NCI-H226 (cell line): Measurements from ENCODE around the gene RABGAP1L.
"Not testable (repeated sequence)": the region's sequence is repeated elsewhere in the genome, so short reads cannot be mapped to it uniquely, and the experiment has no call there.

Experiments
- DNase-seq: peaks from one replicate; pipeline ENCODE4 v3.0.0-alpha.2; 2015

The RABGAP1L gene

DNA sequence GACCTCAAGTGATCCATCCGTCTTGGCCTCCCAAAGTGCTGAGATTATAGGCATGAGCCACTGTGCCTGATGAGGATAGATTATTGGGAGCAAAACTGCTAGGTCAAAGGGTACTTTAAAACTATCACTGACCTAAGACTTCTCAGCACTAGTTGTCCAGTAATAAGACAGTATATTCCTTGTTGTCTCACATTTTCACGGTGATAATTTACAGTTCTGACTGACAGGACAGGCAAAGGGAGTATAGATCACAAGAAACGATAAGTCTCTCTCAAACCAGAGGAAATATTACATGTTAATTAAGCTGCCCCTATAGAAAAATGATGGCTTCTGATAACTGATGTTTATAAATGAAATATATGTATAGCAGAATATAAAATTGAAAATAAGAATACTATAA, 860.2 kb downstream of the RABGAP1L start:
- DNase-seq: no peak

DNA sequence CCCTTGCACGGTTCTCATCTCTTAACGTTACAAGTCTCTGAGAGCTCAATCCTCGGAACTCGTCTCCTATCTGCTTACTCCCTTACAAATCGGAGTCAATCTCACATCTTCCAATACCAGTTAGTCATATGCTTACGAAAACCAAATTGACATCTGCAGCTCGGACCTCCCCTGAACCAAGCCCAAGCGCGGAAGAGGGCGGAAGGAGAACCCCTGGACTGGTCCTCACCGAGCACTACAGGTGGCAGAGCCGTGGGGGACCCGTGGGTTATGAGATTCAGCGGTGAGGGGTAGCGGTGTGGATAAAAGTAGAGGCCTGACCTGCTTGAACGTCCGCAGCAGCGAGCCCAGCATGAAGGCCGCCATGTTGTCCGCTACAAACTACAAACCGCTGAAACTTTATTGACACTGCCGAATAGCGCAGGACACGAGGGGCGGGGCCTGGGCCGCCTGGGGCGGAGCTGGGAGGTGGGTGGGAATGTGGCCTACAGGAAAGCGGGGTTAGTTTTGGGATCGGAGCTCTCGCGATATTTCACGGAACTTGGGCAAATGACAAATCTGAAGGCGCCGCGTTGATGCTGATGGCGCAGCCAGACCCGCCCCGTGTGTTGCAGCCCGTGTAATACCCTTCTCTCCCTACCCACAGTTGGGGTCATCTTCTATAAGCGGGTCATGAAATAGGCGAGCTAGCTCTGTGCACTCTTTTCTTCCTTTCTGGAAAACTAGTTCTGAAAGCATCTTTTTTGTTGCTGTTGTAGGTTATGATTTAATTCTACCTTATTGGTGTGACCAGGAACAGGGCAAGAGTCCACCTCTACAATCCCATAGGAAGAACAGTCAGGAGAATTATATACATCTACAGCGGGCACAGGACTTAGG, 864.0 kb downstream of the RABGAP1L start, which contains the start of gene MRPS14:
Gene MRPS14, minus strand, starts transcription at position 383 of the 879 bp plus-strand sequence. Its CDS starts 17 bp downstream, at position 366.
- peak; percentile 94 for DNase-seq

DNA sequence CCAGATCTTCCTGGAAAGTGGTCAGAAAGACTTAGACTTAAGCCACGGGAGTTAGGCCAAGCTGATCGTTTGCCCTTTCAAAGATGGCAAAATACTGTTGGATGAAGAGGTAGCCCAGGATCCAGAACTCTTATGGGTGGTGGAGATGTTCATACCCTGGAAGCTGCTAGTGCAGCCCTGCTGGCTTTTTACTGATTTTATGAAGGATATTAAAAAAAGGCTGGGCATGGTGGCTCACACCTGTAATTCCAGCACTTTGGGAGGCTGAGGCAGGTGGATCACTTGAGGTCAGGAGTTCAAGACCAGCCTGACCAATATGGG, 864.6 kb downstream of the RABGAP1L start:
- DNase-seq: not testable (repeated sequence)

DNA sequence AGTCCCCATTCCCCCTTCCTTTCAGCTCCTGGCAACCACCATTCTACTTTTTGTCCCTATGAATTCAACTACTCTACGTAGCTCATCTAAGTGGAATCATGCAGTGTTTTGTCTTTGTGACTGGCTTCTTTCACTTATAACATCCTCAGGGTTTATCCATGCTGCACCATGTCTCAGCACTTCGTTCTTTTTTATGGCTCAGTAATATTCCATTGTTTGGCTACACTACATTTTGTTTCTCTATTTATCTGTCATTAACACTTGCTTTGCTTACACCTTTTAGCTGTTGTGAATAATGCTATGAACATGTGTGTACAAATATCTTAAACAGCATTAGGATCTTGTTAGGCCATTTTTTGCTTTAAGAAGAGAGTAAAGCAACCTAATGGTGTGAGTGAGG, 865.5 kb downstream of the RABGAP1L start:
- DNase-seq: no peak

DNA sequence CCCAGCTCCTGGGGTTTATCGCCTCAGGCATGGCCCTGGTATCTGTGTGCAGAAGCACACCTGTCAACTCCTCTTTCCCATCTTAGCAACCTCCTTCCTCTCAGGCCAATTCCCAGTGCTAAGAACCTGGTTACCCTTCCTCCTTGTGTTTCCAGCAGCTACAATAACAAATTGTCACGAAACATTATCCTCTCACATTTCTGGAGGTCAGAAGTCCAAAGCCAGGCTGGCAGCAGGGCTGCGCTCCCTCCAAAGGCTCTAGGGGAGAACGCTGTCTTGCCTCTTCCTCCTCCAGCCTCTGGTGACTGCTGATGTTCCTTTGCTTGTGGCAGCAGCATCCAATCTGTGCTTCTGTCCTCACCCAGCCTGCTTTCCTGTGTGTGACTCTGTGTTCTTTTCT, 874.6 kb downstream of the RABGAP1L start:
- DNase-seq: no peak

DNA sequence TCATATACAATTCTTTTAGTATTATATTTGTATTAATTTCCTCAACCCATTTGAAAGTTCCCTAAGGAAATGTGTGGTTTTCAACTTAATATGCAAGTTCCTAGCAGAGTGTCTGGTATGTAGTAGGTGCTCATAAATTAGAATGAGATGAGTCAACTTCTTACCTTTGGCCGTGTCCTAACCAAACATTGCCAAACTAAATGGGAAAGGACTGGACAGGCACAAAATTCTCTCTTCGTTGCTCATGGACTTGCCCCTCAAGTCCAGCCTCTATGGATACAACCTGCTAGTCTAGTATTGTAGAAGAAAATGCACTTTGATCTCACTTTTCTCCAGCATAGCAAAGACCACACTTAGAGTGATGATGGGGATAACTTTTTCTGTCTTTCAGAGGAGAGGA, 875.5 kb downstream of the RABGAP1L start:
- DNase-seq: no peak

DNA sequence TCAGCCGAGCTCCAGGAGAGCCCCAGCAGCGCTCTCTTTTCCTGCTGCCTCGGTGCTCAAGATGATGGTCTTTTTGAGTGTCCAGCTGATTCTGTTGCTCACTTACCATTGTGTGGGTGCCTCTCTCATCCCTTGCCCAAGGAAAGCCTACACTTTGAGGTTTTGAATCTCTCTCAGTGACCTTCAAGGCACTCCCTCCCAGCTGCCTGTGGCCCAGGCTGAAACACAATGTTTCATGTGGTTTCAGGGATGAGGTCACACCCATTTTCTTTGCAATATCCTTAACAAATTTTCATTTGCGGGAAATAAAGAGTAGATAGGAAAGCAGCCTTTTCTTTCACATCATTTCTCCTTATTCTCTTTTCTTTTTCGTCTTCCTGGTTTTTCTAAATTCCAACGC, 876.5 kb downstream of the RABGAP1L start:
- no peak for DNase-seq

DNA sequence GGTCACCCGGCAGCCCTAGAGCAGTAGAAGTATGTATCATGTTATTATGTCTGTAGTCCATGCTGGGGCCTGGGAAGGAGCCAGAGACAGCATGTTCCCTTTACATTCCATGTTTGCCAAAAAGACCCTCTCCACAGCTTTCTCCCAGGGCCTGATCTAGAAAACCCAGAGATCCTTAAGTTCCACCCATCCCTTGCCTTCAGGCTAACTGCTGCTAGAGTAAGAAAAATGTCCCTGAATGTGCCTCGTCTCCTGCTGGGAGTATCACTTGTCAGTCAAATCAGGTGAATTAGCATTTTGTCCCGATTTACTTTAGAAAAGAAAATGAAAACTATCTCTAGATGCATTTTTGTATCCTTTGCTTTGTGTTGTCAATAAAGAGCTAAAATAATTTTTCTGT, 877.2 kb downstream of the RABGAP1L start:
- no peak for DNase-seq

DNA sequence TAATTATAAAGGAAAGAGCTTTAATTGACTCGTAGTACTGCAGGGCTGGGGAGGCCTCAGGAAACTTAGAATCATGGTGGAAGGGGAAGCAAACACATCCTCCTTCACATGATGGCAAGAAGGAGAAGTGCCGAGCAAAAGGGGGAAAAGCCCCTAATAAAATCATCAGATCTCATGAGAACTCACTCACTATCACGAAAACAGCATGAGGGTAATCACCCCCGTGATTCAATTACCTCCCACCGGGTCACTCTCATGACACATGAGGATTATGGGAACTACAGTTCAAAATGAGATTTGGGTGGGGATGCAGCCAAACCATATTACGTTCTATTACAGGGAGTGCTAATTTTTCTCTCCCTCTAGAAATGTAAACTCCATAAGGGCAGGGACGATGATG, 878.1 kb downstream of the RABGAP1L start:
- no peak for DNase-seq

DNA sequence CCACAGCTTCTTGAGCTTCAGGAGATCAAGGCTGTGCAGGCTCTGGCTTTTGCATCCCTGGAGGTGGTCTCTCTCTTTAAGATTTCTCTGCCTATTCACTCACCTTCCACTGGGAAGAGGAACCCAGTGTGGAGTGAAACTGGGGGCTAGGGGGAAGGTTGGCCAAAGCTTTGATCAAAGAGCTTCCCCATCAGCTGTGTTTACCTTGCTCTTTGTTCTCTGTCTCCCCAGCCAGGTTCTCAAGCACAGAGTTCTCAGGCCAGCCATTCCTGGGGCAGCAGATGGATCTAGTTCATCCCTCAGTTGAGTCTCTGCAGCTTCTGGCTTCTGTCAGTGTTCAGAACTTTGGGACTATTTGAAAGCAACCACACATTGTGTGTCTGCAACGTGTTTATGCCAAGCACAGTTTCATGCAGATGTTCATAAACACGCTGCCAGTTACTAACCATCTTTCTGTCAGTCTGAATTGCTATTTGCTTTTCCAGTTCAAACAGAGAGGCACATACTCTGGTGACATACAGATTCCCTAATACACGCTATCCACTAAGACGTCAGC, 881.1 kb downstream of the RABGAP1L start:
- DNase-seq: no peak

DNA sequence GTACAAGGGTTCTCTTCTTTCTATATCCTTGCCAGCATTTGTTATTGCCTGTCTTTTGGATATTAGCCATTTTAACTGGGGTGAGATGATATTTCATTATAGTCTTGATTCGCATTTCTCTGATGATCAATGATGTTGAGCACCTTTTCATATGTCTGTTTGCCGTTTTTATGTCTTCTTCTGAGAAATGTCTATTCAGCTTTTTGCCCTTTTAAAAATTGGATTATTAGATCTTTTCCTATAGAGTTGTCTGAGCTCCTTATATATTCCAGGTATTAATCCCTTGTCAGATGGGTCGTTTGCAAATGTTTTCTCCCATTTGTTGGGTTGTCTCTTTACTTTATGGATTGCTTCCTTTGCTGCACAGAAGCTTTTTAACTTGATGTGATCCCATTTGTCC, 883.3 kb downstream of the RABGAP1L start:
- DNase-seq: no peak

DNA sequence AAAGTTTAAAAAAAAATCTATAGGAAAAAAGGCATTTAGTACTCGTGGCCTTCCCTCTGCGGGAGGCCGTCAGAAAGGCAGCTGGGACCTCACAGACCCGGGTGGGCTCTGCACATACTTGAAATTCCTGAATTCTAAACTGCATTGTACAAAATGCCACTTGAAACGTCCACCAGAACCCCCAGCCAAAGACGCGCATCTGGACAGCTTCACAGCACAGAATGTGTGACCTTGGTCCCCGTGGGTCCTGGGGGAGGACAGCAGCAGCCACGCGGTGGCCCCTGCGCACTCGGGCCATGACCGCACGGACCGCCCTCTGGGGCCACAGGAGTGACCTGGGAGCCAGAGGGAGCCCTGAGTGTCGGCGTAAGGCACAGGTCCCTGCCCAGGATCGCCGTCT, 884.5 kb downstream of the RABGAP1L start:
- no peak for DNase-seq

DNA sequence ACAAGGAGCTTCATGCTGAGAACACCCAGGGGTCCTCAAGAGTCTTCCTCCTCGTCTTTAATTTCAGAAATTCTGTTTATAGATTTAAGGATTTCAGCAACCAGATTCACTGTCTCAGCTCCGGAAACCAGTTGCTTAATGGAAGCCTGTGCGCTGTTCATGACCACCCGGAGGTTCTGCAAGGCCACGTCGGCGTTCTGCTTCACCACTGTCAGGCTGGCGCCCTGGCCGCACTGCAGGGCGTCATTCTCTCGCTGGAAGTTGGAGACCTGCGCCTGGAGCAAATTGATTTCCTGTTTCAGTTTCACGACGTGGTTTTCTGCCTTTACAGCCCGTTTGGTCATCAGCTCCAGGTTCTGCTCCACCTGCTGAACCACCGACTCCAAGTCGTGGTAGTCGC, 885.3 kb downstream of the RABGAP1L start:
- not testable (repeated sequence) for DNase-seq
